T-helper 2 cell treated with Interferon-gamma antibody and Interleukin-4, amounts not matched to agents 5 μg/mL and 100 μg/mL, for 36 hours (primary cell): ENCODE results near the gene ZNF462.

Experiments
- DNase-seq: peaks from one replicate; pipeline ENCODE4 v3.0.0; 2021; ENCODE audit warnings: low spot score
- H3K27ac Mint-ChIP-seq: one replicate; pipeline ENCODE4 v1.8.0; 2021; ENCODE audit warnings: mild to moderate bottlenecking, mixed read lengths
- H3K27me3 Mint-ChIP-seq: one replicate; pipeline ENCODE4 v1.8.0; 2021; ENCODE audit warnings: low read depth, mixed read lengths
- H3K36me3 Mint-ChIP-seq: one replicate; pipeline ENCODE4 v1.8.0; 2021; ENCODE audit warnings: low read depth, mixed read lengths
- H3K4me1 Mint-ChIP-seq: one replicate; pipeline ENCODE4 v1.8.0; 2021; ENCODE audit warnings: low read depth, mixed read lengths
- H3K4me3 Mint-ChIP-seq: one replicate; pipeline ENCODE4 v1.8.0; 2022; ENCODE audit warnings: mild to moderate bottlenecking, moderate library complexity, mixed read lengths
- H3K9me3 Mint-ChIP-seq: one replicate; pipeline ENCODE4 v1.8.0; 2021; ENCODE audit warnings: mixed read lengths

Gene ZNF462

GRCh38 chr9:106932675-106933074 is 69.7 kb downstream of the ZNF462 start:
- no peaks in the 10 kb centered on the region for H3K4me1 Mint-ChIP-seq
- peaks cover 5% of the 10 kb centered on the region for H3K9me3 Mint-ChIP-seq
- H3K27me3 Mint-ChIP-seq = no peaks in the 10 kb centered on the region
- no peak for DNase-seq
- no peak overlapping the region for H3K27ac Mint-ChIP-seq
- H3K36me3 Mint-ChIP-seq = no peaks in the 10 kb centered on the region
- no peak overlapping the region for H3K4me3 Mint-ChIP-seq

GRCh38 chr9:106933470-106933869 is 70.5 kb downstream of the ZNF462 start:
- Mint-ChIP-seq H3K27me3 (no peaks in the 10 kb centered on the region), H3K4me3 (no peak overlapping the region)

GRCh38 chr9:106934442-106935238 is 71.7 kb downstream of the ZNF462 start:
- Mint-ChIP-seq H3K4me1 (no peaks in the 10 kb centered on the region), H3K36me3 (no peaks in the 10 kb centered on the region), H3K27me3 (no peaks in the 10 kb centered on the region), H3K4me3 (no peak overlapping the region), H3K9me3 (peaks cover 5% of the 10 kb centered on the region), H3K27ac (no peak overlapping the region)
- DNase-seq = no peak

More at GRCh38 chr9:106933470-106933869, 70.5 kb downstream of the ZNF462 start:
- H3K27ac Mint-ChIP-seq = no peak overlapping the region
- no peak for DNase-seq
- H3K4me1 Mint-ChIP-seq = no peaks in the 10 kb centered on the region
- H3K36me3 Mint-ChIP-seq = no peaks in the 10 kb centered on the region
- peaks cover 5% of the 10 kb centered on the region for H3K9me3 Mint-ChIP-seq

- H3K27me3 Mint-ChIP-seq = no peaks in the 10 kb centered on the region
- H3K4me1 Mint-ChIP-seq = no peaks in the 10 kb centered on the region
Observed at GRCh38 chr9:106936680-106937079, 73.7 kb downstream of the ZNF462 start.

GRCh38 chr9:106941916-106942315 is 79.0 kb downstream of the ZNF462 start:
- Mint-ChIP-seq H3K36me3 (no peaks in the 10 kb centered on the region), H3K4me3 (no peak overlapping the region), H3K9me3 (no peaks in the 10 kb centered on the region), H3K27ac (no peak overlapping the region), H3K27me3 (no peaks in the 10 kb centered on the region), H3K4me1 (no peaks in the 10 kb centered on the region)
- no peak for DNase-seq

More at GRCh38 chr9:106936680-106937079, 73.7 kb downstream of the ZNF462 start:
- peaks cover 5% of the 10 kb centered on the region for H3K9me3 Mint-ChIP-seq
- H3K4me3 Mint-ChIP-seq = no peak overlapping the region
- H3K27ac Mint-ChIP-seq = no peak overlapping the region
- no peak for DNase-seq
- H3K36me3 Mint-ChIP-seq = no peaks in the 10 kb centered on the region

GRCh38 chr9:106945727-106946660 is 83.0 kb downstream of the ZNF462 start:
- Mint-ChIP-seq H3K4me3 (no peak overlapping the region), H3K9me3 (no peaks in the 10 kb centered on the region), H3K27me3 (no peaks in the 10 kb centered on the region), H3K27ac (no peak overlapping the region), H3K4me1 (no peaks in the 10 kb centered on the region), H3K36me3 (no peaks in the 10 kb centered on the region)
- DNase-seq = no peak

- H3K4me1 Mint-ChIP-seq = no peaks in the 10 kb centered on the region
- no peaks in the 10 kb centered on the region for H3K9me3 Mint-ChIP-seq
- H3K27me3 Mint-ChIP-seq = no peaks in the 10 kb centered on the region
- H3K4me3 Mint-ChIP-seq = no peak overlapping the region
- no peaks in the 10 kb centered on the region for H3K36me3 Mint-ChIP-seq
- H3K27ac Mint-ChIP-seq = no peak overlapping the region
- DNase-seq = no peak
Observed at GRCh38 chr9:106947106-106947900, 84.3 kb downstream of the ZNF462 start.

GRCh38 chr9:106953174-106953573 is 90.2 kb downstream of the ZNF462 start:
- Mint-ChIP-seq H3K27me3 (no peaks in the 10 kb centered on the region), H3K27ac (no peak overlapping the region), H3K9me3 (no peaks in the 10 kb centered on the region), H3K36me3 (no peaks in the 10 kb centered on the region), H3K4me1 (no peaks in the 10 kb centered on the region), H3K4me3 (no peak overlapping the region)
- DNase-seq = no peak

- Mint-ChIP-seq H3K27me3 (no peaks in the 10 kb centered on the region), H3K4me1 (no peaks in the 10 kb centered on the region), H3K9me3 (no peaks in the 10 kb centered on the region), H3K27ac (no peak overlapping the region), H3K36me3 (no peaks in the 10 kb centered on the region), H3K4me3 (no peak overlapping the region)
- no peak for DNase-seq
Observed at GRCh38 chr9:106954558-106954957, 91.6 kb downstream of the ZNF462 start.

- H3K9me3 Mint-ChIP-seq = no peaks in the 10 kb centered on the region
- no peak overlapping the region for H3K27ac Mint-ChIP-seq
- no peak for DNase-seq
- H3K4me1 Mint-ChIP-seq = no peaks in the 10 kb centered on the region
- no peaks in the 10 kb centered on the region for H3K36me3 Mint-ChIP-seq
- no peak overlapping the region for H3K4me3 Mint-ChIP-seq
- H3K27me3 Mint-ChIP-seq = no peaks in the 10 kb centered on the region
Observed at GRCh38 chr9:106954974-106955850, 92.2 kb downstream of the ZNF462 start.

GRCh38 chr9:106956971-106957370 is 94.0 kb downstream of the ZNF462 start:
- Mint-ChIP-seq H3K27me3 (peaks cover 2% of the 10 kb centered on the region), H3K9me3 (no peaks in the 10 kb centered on the region), H3K36me3 (no peaks in the 10 kb centered on the region), H3K4me3 (no peak overlapping the region), H3K27ac (no peak overlapping the region), H3K4me1 (peaks cover 3% of the 10 kb centered on the region)
- DNase-seq = no peak

GRCh38 chr9:106958955-106959657 is 96.1 kb downstream of the ZNF462 start:
- H3K36me3 Mint-ChIP-seq = no peaks in the 10 kb centered on the region
- peaks cover 4% of the 10 kb centered on the region for H3K4me1 Mint-ChIP-seq
- peaks cover 3% of the 10 kb centered on the region for H3K27me3 Mint-ChIP-seq
- H3K9me3 Mint-ChIP-seq = no peaks in the 10 kb centered on the region
- no peak overlapping the region for H3K4me3 Mint-ChIP-seq
- H3K27ac Mint-ChIP-seq = no peak overlapping the region
- no peak for DNase-seq
